ENCODE results near the gene GSTM1.

GSTM1 gene

GRCh38 chr1:109733236-109733870 is 45.7 kb downstream of the GSTM1 start:
- no peak for DNase-seq

GRCh38 chr1:109739738-109740614 is 52.4 kb downstream of the GSTM1 start:
- peak; percentile 30 for DNase-seq

DNA sequence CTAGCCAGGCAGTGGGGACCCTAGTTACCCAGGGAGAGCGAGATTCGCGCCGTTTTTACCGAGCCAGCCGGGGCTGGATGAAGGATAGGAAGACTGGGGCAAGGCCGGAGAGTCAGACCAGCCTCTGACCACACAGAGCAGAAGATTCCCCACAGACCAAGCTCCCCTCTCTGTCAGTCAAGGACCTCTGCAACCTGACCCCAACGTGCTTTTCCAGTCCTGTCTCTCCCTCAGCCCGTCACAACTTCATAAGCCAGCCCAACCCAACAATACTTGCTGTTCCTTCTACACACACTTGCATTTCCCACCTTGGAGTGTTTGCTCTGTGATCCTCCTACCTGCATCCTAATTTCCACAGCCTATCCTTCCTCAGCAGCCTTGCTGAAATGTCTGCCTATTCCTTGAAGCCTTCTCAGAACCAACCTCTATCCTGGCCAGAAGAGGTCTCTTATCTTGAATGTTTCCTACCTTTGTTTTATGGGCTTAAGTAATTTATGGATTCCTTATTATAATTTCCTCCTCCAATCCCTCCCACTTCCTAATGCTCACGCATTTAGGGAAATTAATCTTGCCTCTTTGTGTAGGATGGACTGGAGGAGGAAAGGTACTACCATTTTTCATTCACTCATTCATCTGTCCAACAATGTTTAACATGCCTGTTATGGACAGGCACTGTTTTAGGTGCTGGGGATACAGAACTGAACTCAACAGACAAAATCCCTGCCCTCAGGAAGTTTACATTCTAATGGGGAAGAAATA is 53.2 kb downstream of the GSTM1 start, which contains the start of gene GSTM3:
TSS of gene GSTM3 (minus strand) at position 424 of the 759 bp plus-strand sequence. CDS start 751 bp downstream, outside the sequence.
- DNase-seq = no peak

Measured in NCI-H1436 treated with DMSO at 0.1 percent for 48 hours (cell line).